PFSK-1 (cell line): ENCODE results near the gene XPOT.

Source experiments
- FOXP2 ChIP-seq: optimal IDR thresholded peaks from 2 replicates; pipeline ENCODE3; 2011; ENCODE audit warnings: borderline replicate concordance, control low read depth, inconsistent platforms; ENCODE audit not compliant: insufficient read depth; ENCODE audit errors: extremely low read length, extremely low read depth
- POLR2AphosphoS5 ChIP-seq: IDR thresholded peaks from 2 replicates; pipeline ENCODE4 v1.6.1; 2012; ENCODE audit warnings: low read depth, mild to moderate bottlenecking, control low read depth, low read length, moderate library complexity
- SIN3A ChIP-seq: IDR thresholded peaks from 2 replicates; pipeline ENCODE4 v1.6.1; 2012; ENCODE audit warnings: mild to moderate bottlenecking, low read length, moderate library complexity, borderline replicate concordance; ENCODE audit not compliant: insufficient read depth
- TAF1 ChIP-seq: IDR thresholded peaks from 2 replicates; pipeline ENCODE4 v1.6.1; 2012; ENCODE audit warnings: low read length, control low read depth, borderline replicate concordance; ENCODE audit not compliant: insufficient read depth
- TF ChIP-seq, protein P1 (sequence below), 2 experiments: IDR thresholded peaks; 2 replicates each; pipeline versions ENCODE4 v1.6.1 to v1.8.0; 2011 to 2012; ENCODE audit warnings: low read depth in 2 of 2, low read length in 2 of 2, control low read depth in 1 of 2, inconsistent platforms in 1 of 2, mild to moderate bottlenecking in 1 of 2, moderate library complexity in 1 of 2; ENCODE audit not compliant: insufficient read depth in 1 of 2

The XPOT gene

DNA sequence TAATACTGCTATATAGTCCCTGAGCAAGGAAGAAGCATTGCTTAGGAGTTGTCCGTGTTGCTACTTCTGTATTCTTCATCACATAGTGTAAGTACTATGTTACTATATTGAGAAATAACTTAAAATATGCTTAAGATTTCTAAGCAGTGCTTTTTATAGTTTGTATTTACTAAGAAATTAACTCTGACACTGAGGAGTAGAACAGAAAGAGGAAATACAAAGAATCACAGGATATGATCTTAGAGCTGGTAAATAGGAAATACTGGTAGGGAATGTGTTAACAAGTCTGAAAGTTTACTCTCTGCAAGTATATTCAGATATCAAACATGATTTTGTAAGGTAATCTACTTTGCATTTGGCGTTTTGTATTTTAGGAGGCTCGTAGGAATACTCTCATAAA is 15.5 kb downstream of the XPOT start:
- TF ChIP-seq POLR2AphosphoS5 (no peak), SIN3A (no peak), FOXP2 (no peak), TAF1 (no peak)
- TF ChIP-seq, protein P1, sequence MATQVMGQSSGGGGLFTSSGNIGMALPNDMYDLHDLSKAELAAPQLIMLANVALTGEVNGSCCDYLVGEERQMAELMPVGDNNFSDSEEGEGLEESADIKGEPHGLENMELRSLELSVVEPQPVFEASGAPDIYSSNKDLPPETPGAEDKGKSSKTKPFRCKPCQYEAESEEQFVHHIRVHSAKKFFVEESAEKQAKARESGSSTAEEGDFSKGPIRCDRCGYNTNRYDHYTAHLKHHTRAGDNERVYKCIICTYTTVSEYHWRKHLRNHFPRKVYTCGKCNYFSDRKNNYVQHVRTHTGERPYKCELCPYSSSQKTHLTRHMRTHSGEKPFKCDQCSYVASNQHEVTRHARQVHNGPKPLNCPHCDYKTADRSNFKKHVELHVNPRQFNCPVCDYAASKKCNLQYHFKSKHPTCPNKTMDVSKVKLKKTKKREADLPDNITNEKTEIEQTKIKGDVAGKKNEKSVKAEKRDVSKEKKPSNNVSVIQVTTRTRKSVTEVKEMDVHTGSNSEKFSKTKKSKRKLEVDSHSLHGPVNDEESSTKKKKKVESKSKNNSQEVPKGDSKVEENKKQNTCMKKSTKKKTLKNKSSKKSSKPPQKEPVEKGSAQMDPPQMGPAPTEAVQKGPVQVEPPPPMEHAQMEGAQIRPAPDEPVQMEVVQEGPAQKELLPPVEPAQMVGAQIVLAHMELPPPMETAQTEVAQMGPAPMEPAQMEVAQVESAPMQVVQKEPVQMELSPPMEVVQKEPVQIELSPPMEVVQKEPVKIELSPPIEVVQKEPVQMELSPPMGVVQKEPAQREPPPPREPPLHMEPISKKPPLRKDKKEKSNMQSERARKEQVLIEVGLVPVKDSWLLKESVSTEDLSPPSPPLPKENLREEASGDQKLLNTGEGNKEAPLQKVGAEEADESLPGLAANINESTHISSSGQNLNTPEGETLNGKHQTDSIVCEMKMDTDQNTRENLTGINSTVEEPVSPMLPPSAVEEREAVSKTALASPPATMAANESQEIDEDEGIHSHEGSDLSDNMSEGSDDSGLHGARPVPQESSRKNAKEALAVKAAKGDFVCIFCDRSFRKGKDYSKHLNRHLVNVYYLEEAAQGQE (IDR thresholded peaks at IDR 0.05; ENCODE audit: insufficient read depth in 1 of 2, low read depth in 2 of 2, low read length in 2 of 2) = no peak

GRCh38 chr12:64427988-64428387 is 23.8 kb downstream of the XPOT start:
- TF ChIP-seq POLR2AphosphoS5 (no peak), FOXP2 (no peak), TAF1 (no peak), SIN3A (no peak)
- TF ChIP-seq, protein P1 (IDR thresholded peaks at IDR 0.05; ENCODE audit: insufficient read depth in 1 of 2, low read depth in 2 of 2, low read length in 2 of 2) = no peak

- TF ChIP-seq POLR2AphosphoS5 = no peak
- no peak for TF ChIP-seq FOXP2
- TF ChIP-seq TAF1 = no peak
- TF ChIP-seq, protein P1 (IDR thresholded peaks at IDR 0.05; ENCODE audit: insufficient read depth in 1 of 2, low read depth in 2 of 2, low read length in 2 of 2) = no peak
- TF ChIP-seq SIN3A = no peak
Observed at GRCh38 chr12:64428956-64429355, 24.8 kb downstream of the XPOT start.

DNA sequence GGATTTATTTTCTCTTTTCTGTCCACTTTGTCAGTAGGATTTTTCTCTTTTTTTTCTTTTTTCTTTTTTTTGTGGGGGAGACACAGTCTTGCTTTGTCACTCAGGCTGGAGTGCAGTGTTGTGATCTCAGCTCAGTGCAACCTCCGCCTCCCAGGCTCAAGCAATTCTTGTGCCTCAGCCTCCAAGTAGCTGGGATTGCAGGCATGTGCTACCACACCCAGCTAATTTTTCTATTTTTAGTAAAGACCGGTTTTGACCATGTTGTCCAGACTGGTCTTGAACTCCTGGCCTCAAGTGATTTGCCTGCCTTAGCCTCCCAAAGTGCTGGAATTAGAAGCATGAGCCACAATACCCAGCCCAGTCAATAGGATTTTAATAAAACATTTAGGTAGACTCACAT is 26.7 kb downstream of the XPOT start:
- TF ChIP-seq FOXP2 (no peak), TAF1 (no peak), SIN3A (no peak), POLR2AphosphoS5 (no peak)
- TF ChIP-seq, protein P1 (IDR thresholded peaks at IDR 0.05; ENCODE audit: insufficient read depth in 1 of 2, low read depth in 2 of 2, low read length in 2 of 2) = no peak

DNA sequence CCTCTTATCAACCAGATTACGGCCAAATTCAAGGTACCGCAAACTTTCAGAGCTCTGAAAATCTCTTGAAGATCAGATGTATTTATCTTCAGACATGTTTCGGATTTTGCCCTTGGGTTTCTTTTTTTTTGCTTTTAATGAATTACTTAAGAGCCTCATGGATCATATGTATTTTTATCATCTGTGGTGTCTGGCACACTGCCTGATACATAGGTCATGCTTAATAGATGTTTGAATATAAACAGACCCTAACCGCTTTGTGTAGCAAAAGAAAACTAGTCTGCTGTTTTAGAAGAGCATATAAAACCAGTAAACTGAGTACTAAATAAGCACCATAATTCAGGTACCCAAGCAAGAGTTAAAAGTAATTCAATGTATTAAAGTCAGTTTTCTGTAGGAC is 27.6 kb downstream of the XPOT start:
- TF ChIP-seq SIN3A = no peak
- no peak for TF ChIP-seq FOXP2
- TF ChIP-seq TAF1 = no peak
- TF ChIP-seq POLR2AphosphoS5 = no peak
- TF ChIP-seq, protein P1 (IDR thresholded peaks at IDR 0.05; ENCODE audit: insufficient read depth in 1 of 2, low read depth in 2 of 2, low read length in 2 of 2) = no peak
